ENCODE measurements around the gene TTC24. TPM values are rescaled to one million over a fixed set of nuclear protein-coding genes. Genes with fewer than 3 reads are reported as not detected.

TTC24 gene
- total and polyA plus RNA-seq, 9 donors, result 0.12 to 0.15 TPM; not detected in 7

DNA sequence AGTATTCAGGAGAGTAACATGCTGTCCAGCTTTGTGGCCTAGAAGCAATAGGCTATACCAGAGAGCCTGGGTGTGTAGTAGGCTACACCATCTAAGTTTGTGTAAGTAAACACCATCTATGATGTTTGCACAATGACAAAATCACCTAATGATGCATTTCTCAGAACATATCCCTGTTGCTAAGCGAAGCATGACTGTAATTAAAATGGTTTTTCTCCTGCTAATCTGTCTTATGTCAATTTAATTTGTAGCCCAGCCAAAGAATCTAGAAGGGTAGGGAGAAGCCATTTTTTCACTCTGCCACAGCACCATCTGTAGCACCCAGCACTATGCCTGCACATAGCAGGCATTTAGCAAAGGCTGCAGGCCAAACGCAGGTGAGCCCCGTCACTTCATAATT, 2.0 kb upstream of the TTC24 start:
- Histone ChIP-seq H3K36me3 (no peaks in the 10 kb centered on the region), H3K9me3 (no peaks in the 10 kb centered on the region), H3K4me1 (ENCODE audit: insufficient read depth) (no peaks in the 10 kb centered on the region), H3K27ac (no peak overlapping the region), H3K4me3 (no peak overlapping the region), H3K27me3 (no peaks in the 10 kb centered on the region)
- no peak for DNase-seq
- TF ChIP-seq POLR2A (IDR thresholded peaks at IDR 0.05), result no peak
- TF ChIP-seq, protein P1, sequence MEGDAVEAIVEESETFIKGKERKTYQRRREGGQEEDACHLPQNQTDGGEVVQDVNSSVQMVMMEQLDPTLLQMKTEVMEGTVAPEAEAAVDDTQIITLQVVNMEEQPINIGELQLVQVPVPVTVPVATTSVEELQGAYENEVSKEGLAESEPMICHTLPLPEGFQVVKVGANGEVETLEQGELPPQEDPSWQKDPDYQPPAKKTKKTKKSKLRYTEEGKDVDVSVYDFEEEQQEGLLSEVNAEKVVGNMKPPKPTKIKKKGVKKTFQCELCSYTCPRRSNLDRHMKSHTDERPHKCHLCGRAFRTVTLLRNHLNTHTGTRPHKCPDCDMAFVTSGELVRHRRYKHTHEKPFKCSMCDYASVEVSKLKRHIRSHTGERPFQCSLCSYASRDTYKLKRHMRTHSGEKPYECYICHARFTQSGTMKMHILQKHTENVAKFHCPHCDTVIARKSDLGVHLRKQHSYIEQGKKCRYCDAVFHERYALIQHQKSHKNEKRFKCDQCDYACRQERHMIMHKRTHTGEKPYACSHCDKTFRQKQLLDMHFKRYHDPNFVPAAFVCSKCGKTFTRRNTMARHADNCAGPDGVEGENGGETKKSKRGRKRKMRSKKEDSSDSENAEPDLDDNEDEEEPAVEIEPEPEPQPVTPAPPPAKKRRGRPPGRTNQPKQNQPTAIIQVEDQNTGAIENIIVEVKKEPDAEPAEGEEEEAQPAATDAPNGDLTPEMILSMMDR (IDR thresholded peaks at IDR 0.05), result no peak
- TF ChIP-seq EP300 (IDR thresholded peaks at IDR 0.05), result no peak
- intact Hi-C loops (cut with DNase I), result no loop called here
- WGBS, 3 donors, result 86 to 90% (median 90%) methylated on average over 3 of the region's 3 CpGs

DNA sequence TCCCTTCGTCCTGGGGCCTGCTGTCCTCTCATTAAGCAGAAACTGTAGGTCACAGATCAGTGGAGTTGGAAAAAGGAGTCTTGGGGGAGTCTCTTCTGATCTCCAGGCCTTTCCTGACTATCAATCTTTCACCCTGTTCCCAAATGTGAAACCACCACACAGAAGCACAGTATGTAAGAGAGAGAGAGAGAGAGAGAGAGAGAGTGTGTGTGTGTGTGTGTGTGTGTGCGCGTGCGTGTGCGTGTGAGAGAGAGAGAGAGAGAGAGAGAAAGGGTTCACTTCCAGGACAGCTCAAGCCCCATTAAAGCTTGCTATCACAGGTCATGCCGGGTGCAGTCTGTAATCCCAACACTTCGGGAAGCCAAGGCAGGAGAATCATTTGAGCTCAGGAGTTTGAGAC, 1.5 kb upstream of the TTC24 start:
- Histone ChIP-seq H3K36me3 (no peaks in the 10 kb centered on the region), H3K4me1 (ENCODE audit: insufficient read depth) (no peaks in the 10 kb centered on the region), H3K27ac (no peak overlapping the region), H3K9me3 (no peaks in the 10 kb centered on the region), H3K4me3 (no peak overlapping the region), H3K27me3 (no peaks in the 10 kb centered on the region)
- WGBS, 3 donors, result 34 to 51% (median 43%) methylated on average over 5 to 7 of the region's 7 CpGs
- TF ChIP-seq POLR2A (IDR thresholded peaks at IDR 0.05), result no peak
- TF ChIP-seq EP300 (IDR thresholded peaks at IDR 0.05), result no peak
- TF ChIP-seq, protein P1 (IDR thresholded peaks at IDR 0.05), result no peak
- no peak for DNase-seq
- intact Hi-C loops (cut with DNase I), result no loop called here

DNA sequence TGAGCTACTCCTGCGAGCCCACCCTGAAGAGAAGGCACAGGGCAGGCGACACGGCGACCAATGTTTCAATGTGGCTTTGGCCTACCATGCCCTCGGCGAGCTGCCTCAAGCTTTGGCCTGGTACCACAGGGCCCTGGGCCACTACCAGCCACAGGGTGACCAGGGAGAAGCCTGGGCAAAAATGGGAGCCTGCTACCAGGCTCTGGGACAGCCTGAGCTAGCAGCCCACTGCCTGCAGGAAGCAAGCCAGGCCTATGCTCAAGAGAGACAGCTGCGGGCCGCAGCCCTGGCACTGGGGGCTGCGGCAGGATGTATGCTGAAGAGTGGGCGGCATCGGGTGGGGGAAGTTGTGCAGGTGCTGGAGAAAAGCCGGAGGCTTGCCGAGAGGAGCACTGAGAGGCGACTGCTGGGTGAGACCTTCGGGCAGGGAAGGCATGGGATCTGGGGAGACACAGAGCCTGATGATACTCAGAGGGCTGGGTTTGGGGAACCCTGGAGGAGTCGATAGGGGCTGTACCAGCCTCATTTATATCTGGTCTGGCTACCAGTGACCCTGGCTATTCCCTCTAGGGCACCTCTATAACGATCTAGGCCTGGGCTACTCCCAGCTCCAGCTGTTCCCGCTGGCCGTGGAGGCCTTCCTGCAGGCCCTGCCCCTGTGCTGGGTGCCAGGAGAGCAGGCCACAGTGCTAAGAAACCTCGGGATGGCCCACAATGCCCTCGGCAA, 2.3 kb downstream of the TTC24 start:
- intact Hi-C loops (cut with DNase I), result loop anchor here in 1 of 4 donors (5.0 to 10.0 kb wide), 2 partner anchors 70 to 73 kb away; no protein-coding TSS in a partner anchor
- WGBS, 3 donors, result 73 to 76% (median 75%) methylated on average over 21 of the region's 21 CpGs

DNA sequence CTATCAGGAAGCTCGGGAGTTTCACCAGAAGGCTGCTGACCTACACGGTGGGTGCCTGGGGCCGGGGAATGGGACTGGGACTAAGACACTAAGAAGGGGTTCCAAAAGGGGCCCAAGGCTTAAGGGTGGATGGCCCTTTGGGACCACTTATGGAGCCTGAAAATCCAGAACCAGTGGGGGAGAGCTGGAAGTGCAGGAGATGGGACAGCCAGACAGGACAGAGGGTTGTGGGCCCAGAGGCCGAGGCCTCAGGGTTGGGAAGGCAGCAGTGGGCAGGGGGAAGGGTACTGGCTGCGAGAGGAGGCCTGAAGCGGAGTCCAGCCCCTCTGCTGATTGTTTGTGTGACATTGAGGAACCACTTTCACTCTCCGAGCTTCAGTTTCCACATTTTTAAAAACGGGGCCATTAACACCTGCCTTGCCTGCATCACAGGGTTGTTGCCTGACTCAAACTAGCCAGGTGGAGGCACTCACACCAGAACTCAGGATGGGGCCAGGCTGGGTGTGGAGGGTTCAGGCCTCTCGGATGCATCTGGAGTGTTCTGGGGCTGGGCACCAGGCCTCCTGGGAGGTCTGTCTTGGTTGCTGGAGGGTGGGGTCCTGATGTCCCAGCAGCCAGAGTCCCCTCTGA, 3.0 kb downstream of the TTC24 start:
- no peak overlapping the region for H3K4me3 ChIP-seq
- H3K4me1 ChIP-seq (ENCODE audit: insufficient read depth), result no peaks in the 10 kb centered on the region
- no peaks in the 10 kb centered on the region for H3K36me3 ChIP-seq
- H3K27ac ChIP-seq, result no peak overlapping the region
- WGBS, 3 donors, result 75 to 81% (median 80%) methylated on average over 9 of the region's 9 CpGs
- H3K27me3 ChIP-seq, result no peaks in the 10 kb centered on the region
- intact Hi-C loops (cut with DNase I), result loop anchor here in 1 of 4 donors (5.0 to 10.0 kb wide), 2 partner anchors 70 to 72 kb away; no protein-coding TSS in a partner anchor
- TF ChIP-seq, protein P1 (IDR thresholded peaks at IDR 0.05), result no peak
- TF ChIP-seq POLR2A (IDR thresholded peaks at IDR 0.05), result no peak
- no peak for TF ChIP-seq EP300 (IDR thresholded peaks at IDR 0.05)
- no peaks in the 10 kb centered on the region for H3K9me3 ChIP-seq
- no peak for DNase-seq

More for the DNA sequence above, 2.3 kb downstream of the TTC24 start:
- H3K9me3 ChIP-seq, result no peaks in the 10 kb centered on the region
- TF ChIP-seq POLR2A (IDR thresholded peaks at IDR 0.05), result no peak
- TF ChIP-seq, protein P1 (IDR thresholded peaks at IDR 0.05), result no peak
- no peaks in the 10 kb centered on the region for H3K36me3 ChIP-seq
- no peaks in the 10 kb centered on the region for H3K27me3 ChIP-seq
- peak in 1 of 5 donors; percentile 28 for DNase-seq
- H3K27ac ChIP-seq, result no peak overlapping the region
- H3K4me1 ChIP-seq (ENCODE audit: insufficient read depth), result no peaks in the 10 kb centered on the region
- H3K4me3 ChIP-seq, result no peak overlapping the region
